Activated B cell treated with CpG ODN at 0.5 μM for 24 hours (primary cell): ENCODE results near the gene KRTAP5-8. TPM values are rescaled to one million over a fixed set of nuclear protein-coding genes. Genes with fewer than 3 reads are reported as not detected.
A peak's percentile ranks its signal among the peaks of the same experiment; 100 is the strongest.
"Not testable (repeated sequence)": the region's sequence is repeated elsewhere in the genome, so short reads cannot be mapped to it uniquely, and the experiment has no call there.

Experiments used
- ATAC-seq: fragments of 200-7000 bp; cut with Tn5 transposase; one replicate; pipeline ENCODE4 v1.10.0; 2021; ENCODE audit warnings: low read depth, mild to moderate bottlenecking, moderate library complexity
- CTCF ChIA-PET: fragments of 350-600 bp; sonication (Branson Sonifier 250); formaldehyde crosslinking; loops from one replicate; lab custom pipeline; 2021; ENCODE audit warnings: antibody characterized with exemption; lab: Charles Lee
- POLR2A ChIA-PET: fragments of 350-600 bp; sonication (Branson Sonifier 250); formaldehyde crosslinking; loops from one replicate; lab custom pipeline; 2021; ENCODE audit warnings: antibody characterized with exemption; lab: Charles Lee
- DNase-seq: peaks from one replicate; pipeline ENCODE4 v3.0.0; 2022
- H3K27ac Mint-ChIP-seq: one replicate; pipeline ENCODE4 v1.8.0; 2020; ENCODE audit warnings: mixed read lengths
- H3K27me3 Mint-ChIP-seq: one replicate; pipeline ENCODE4 v1.8.0; 2021; ENCODE audit warnings: mixed read lengths
- H3K36me3 Mint-ChIP-seq: one replicate; pipeline ENCODE4 v1.8.0; 2021; ENCODE audit warnings: low read depth, mixed read lengths
- H3K4me1 Mint-ChIP-seq: one replicate; pipeline ENCODE4 v1.8.0; 2021; ENCODE audit warnings: mixed read lengths
- H3K4me3 Mint-ChIP-seq: one replicate; pipeline ENCODE4 v1.8.0; 2020; ENCODE audit warnings: mild to moderate bottlenecking, mixed read lengths
- H3K9me3 Mint-ChIP-seq: one replicate; pipeline ENCODE4 v1.8.0; 2020; ENCODE audit warnings: mixed read lengths
- CTCF ChIP-seq: fragments of 200-600 bp; IDR thresholded peaks from one replicate; pipeline ENCODE4 v1.8.0; 2022; ENCODE audit warnings: antibody characterized with exemption, mild to moderate bottlenecking
- intact Hi-C: fragments of 100-400 bp; cut with micrococcal nuclease; formaldehyde crosslinking; loops from one replicate; pipeline ENCODE4 v1.15.1; 2024
- total RNA-seq: library from RNA; stranded (reverse); gene quantifications from 2 replicates; pipeline ENCODE4 v1.2.3, GENCODE V29; 2022

Gene KRTAP5-8
- total RNA-seq, 1 donor from 2014 or later = 0.20 TPM

- Mint-ChIP-seq H3K9me3 (no peaks in the 10 kb centered on the region), H3K4me3 (no peak overlapping the region), H3K36me3 (no peaks in the 10 kb centered on the region), H3K27me3 (peaks cover 16% of the 10 kb centered on the region), H3K4me1 (peaks cover 2% of the 10 kb centered on the region), H3K27ac (no peak overlapping the region)
- ATAC-seq (no peak), DNase-seq (no peak)
- ChIA-PET CTCF (no interaction called here), POLR2A (no interaction called here)
- intact Hi-C loops = no loop called here
- TF ChIP-seq CTCF = peak; percentile 22
These were observed 42.5 kb downstream of the KRTAP5-8 start for GRCh38 chr11:71580057-71581003.

GRCh38 chr11:71581826-71582225 is 44.0 kb downstream of the KRTAP5-8 start:
- Mint-ChIP-seq H3K27me3 (peaks cover 16% of the 10 kb centered on the region), H3K27ac (no peak overlapping the region), H3K36me3 (no peaks in the 10 kb centered on the region), H3K9me3 (no peaks in the 10 kb centered on the region), H3K4me1 (peaks cover 2% of the 10 kb centered on the region), H3K4me3 (no peak overlapping the region)
- POLR2A ChIA-PET = no interaction called here
- DNase-seq (no peak), ATAC-seq (no peak)
- no peak for TF ChIP-seq CTCF
- CTCF ChIA-PET = no interaction called here
- intact Hi-C loops = no loop called here

GRCh38 chr11:71582309-71582895 is 44.6 kb downstream of the KRTAP5-8 start, which contains the start of gene KRTAP5-11:
Gene KRTAP5-11 (minus strand): TSS chr11:71582875. CDS start chr11:71582837, 38 bp downstream.
- Mint-ChIP-seq H3K36me3 (no peaks in the 10 kb centered on the region), H3K4me1 (peaks cover 2% of the 10 kb centered on the region), H3K9me3 (no peaks in the 10 kb centered on the region), H3K27me3 (peaks cover 16% of the 10 kb centered on the region), H3K27ac (no peak within 1 kb of the TSS), H3K4me3 (no peak within 1 kb of the TSS)
- TF ChIP-seq CTCF = no peak
- CTCF ChIA-PET = no interaction called here
- POLR2A ChIA-PET = no interaction called here
- no peak for DNase-seq
- ATAC-seq = no peak
- intact Hi-C loops = no loop called here

GRCh38 chr11:71582969-71583368 is 45.1 kb downstream of the KRTAP5-8 start:
- H3K36me3 Mint-ChIP-seq, DNase-seq, ATAC-seq, CTCF ChIA-PET, H3K27ac Mint-ChIP-seq, POLR2A ChIA-PET, H3K4me1 Mint-ChIP-seq, H3K9me3 Mint-ChIP-seq, H3K4me3 Mint-ChIP-seq, intact Hi-C loops: not testable (repeated sequence)
- H3K27me3 Mint-ChIP-seq = peaks cover 16% of the 10 kb centered on the region

- H3K27me3 Mint-ChIP-seq = peaks cover 10% of the 10 kb centered on the region
- H3K4me3 Mint-ChIP-seq, ATAC-seq, H3K36me3 Mint-ChIP-seq, POLR2A ChIA-PET, H3K4me1 Mint-ChIP-seq, H3K27ac Mint-ChIP-seq, DNase-seq, H3K9me3 Mint-ChIP-seq, CTCF ChIA-PET: not testable (repeated sequence)
- intact Hi-C loops = loop anchor here (5.0 kb wide), 1 partner anchor 302 kb away; no protein-coding TSS in a partner anchor
These were observed 47.8 kb downstream of the KRTAP5-8 start for GRCh38 chr11:71585673-71586072.

GRCh38 chr11:71588314-71588713 is 50.5 kb downstream of the KRTAP5-8 start:
- ATAC-seq, H3K27ac Mint-ChIP-seq, POLR2A ChIA-PET, H3K36me3 Mint-ChIP-seq, H3K4me3 Mint-ChIP-seq, CTCF ChIA-PET, H3K4me1 Mint-ChIP-seq, DNase-seq, H3K27me3 Mint-ChIP-seq, H3K9me3 Mint-ChIP-seq: not testable (repeated sequence)
- intact Hi-C loops = loop anchor here (5.0 kb wide), 1 partner anchor 299 kb away; no protein-coding TSS in a partner anchor

Other genes with a start within 250 kb of the KRTAP5-8 start
- 35.5 and 47.2 TPM in 2 replicates for gene DHCR7, start 89.6 kb upstream of the KRTAP5-8 start, total RNA-seq
- 127 and 146 TPM in 2 replicates for gene NADSYN1, start 84.8 kb upstream of the KRTAP5-8 start, total RNA-seq
- 0.24 and 0.49 TPM in 2 replicates for gene KRTAP5-7, start 10.8 kb upstream of the KRTAP5-8 start, total RNA-seq
- gene KRTAP5-9, start 10.4 kb downstream of the KRTAP5-8 start, total RNA-seq = 0.37 and 0.53 TPM in 2 replicates
- gene KRTAP5-10, start 27.5 kb downstream of the KRTAP5-8 start, total RNA-seq = 0.27 TPM in 1 of 2 replicates, not detected in the other
- not detected in 2 replicates for gene KRTAP5-11, start 44.9 kb downstream of the KRTAP5-8 start, total RNA-seq